SK-N-MC (cell line): Measurements from ENCODE around the gene ACTG2.

ENCODE experiments used
- EZH2 ChIP-seq: fragments of 200-600 bp; sonication (generic); IDR thresholded peaks from one replicate; pipeline ENCODE4 v1.6.1; 2017; ENCODE audit warnings: antibody characterized with exemption
- FOXP2 ChIP-seq: optimal IDR thresholded peaks from 2 replicates; pipeline ENCODE3; 2011; ENCODE audit warnings: mild to moderate bottlenecking, moderate library complexity; ENCODE audit not compliant: insufficient read depth; ENCODE audit errors: extremely low read length, control extremely low read depth
- POLR2AphosphoS5 ChIP-seq: IDR thresholded peaks from 2 replicates; pipeline ENCODE4 v1.6.1; 2012; ENCODE audit warnings: mild to moderate bottlenecking, low read depth, low read length, borderline replicate concordance

GRCh38 chr2:73917696-73918207, 24.9 kb downstream of the ACTG2 start:
- no peak for TF ChIP-seq POLR2AphosphoS5
- no peak for TF ChIP-seq EZH2
- no peak for TF ChIP-seq FOXP2
